ENCODE results near the gene ZYG11B.
"Not testable (repeated sequence)": the region's sequence is repeated elsewhere in the genome, so short reads cannot be mapped to it uniquely, and the experiment has no call there.

The ZYG11B gene

GRCh38 chr1:52756020-52756419 lies 29.8 kb downstream of the ZYG11B start:
- no peak for DNase-seq (ENCODE audit: low read depth in 3 of 3)

- DNase-seq (ENCODE audit: low read depth in 3 of 3): no peak
These were observed 33.7 kb downstream of the ZYG11B start for GRCh38 chr1:52759908-52760307.

DNA sequence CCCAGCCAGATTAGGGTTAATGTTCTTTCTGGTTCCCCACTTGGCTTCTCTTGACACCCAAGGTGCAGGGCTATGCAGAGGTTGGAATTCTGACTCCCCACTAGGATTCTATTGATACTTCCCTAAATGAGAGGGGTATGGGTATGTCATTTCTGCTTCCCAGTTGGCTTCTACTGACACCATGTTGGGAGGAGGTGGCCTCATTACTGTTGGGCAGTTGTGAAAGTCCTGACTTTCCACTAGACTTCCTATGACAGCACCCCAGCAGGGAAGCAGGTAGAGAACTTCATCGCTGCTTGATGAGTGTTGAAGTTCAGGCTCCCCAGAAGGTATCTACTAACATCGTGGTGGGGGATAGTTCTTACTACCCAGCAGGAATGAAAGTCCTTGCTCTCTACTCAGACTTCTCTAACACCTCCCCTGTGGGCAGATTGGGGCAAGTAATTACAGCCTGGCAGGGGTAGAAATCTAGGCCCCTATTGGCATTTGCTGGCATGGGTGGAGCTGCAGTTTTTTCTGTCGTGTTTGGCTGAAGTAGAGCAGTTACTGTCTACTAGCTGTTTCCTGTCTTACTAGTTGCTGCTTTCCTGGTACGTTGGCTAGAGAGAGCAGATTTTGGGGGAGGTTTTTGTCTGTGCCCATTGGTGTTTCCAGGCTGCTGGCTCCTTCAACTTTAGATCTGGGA lies 41.5 kb downstream of the ZYG11B start:
- DNase-seq (ENCODE audit: low read depth in 3 of 3): no peak

GRCh38 chr1:52769346-52770033 lies 43.2 kb downstream of the ZYG11B start:
- DNase-seq (ENCODE audit: low read depth in 3 of 3): no peak

DNA sequence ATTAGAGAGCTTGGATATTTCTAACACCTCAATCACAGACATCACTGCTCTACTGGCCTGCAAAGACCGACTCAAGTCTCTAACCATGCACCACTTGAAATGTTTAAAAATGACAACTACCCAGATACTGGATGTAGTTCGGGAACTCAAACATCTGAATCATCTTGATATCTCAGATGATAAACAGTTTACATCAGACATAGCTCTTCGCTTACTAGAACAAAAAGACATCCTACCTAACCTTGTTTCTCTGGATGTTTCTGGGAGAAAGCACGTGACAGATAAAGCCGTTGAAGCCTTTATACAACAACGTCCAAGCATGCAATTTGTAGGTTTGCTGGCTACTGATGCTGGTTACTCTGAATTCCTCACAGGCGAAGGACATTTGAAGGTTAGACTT lies 45.1 kb downstream of the ZYG11B start:
- DNase-seq (ENCODE audit: low read depth in 3 of 3): no peak

DNA sequence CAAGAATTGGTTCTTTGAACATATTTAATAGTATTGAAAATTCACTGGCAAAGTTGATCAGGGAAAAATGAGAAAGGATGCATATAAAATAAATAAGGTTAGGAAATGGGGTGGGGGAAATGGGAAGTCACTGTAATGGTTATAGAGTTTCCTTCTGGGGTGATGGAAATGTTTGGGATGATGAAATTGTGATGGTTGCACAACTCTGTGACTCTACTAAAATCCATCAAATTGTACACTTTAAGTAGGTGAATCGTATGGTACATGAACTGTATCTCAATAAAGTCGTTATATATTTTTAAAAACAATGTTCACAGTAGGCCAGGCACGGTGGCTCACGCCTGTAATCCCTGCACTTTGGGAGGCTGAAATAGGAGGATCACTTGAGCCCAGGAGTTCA lies 59.9 kb downstream of the ZYG11B start:
- no peak for DNase-seq (ENCODE audit: low read depth in 3 of 3)

DNA sequence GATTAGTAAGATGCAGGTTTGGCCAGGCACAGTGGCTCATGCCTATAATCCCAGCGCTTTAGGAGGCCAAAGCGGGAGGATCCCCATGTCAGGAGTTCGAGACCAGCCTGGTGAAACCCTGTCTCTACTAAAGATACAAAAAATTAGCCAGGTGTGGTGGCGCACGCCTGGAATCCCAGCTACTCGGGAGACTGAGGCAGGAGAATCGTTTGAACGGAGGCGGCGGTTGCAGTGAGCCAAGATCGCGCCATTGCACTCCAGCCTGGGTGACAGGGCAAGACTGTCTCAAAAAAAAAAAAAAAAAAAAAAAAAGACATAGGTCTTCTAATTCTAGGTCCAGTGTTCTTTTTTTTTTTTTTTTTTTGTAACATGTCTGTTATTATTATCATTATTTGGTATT lies 64.2 kb downstream of the ZYG11B start:
- DNase-seq (ENCODE audit: low read depth in 3 of 3): not testable (repeated sequence)

- no peak for DNase-seq (ENCODE audit: low read depth in 3 of 3)
These were observed 65.8 kb downstream of the ZYG11B start for GRCh38 chr1:52792036-52792435.

DNA sequence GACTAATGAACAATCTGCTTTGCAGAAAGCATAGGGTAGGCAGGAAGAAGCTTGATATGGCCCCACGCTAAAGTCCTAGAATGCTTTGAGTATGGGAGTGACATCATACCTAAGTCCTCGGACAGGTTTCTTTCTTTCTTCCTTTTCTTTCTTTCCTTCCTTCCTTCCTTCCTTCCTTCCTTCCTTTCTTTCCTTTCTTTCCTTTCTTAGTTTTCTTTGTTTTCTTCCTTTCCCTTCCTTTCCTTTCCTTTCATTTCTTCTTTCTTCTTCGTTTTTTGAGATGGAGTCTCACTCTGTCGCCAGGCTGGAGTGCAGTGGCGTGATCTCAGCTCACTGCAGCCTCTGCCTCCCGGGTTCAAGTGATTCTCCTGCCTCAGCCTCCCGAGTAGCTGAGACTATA lies 67.5 kb downstream of the ZYG11B start:
- not testable (repeated sequence) for DNase-seq (ENCODE audit: low read depth in 3 of 3)

GRCh38 chr1:52795464-52795863 lies 69.2 kb downstream of the ZYG11B start:
- no peak for DNase-seq (ENCODE audit: low read depth in 3 of 3)

- DNase-seq (ENCODE audit: low read depth in 3 of 3): no peak
These were observed 72.1 kb downstream of the ZYG11B start for GRCh38 chr1:52798331-52798730.

DNA sequence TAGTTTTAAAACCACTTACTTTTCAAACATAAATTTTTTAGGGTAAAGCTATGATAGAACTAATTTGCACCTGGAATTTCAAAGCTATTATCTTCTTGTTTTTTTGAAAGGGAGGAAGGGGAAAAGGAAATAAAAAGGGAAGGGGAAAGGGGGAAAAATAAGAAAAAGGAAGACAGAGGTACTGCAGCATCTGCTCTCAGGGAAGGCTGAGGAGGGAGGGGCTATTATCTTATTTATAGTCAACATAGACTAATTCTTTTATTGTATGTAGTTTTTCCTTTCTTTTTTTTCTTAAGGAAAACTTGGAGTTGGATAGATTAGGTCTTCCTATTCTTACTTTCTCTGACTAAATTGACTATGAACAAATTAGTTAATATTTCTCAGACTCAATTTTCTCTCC lies 74.8 kb downstream of the ZYG11B start:
- DNase-seq (ENCODE audit: low read depth in 3 of 3): no peak

DNA sequence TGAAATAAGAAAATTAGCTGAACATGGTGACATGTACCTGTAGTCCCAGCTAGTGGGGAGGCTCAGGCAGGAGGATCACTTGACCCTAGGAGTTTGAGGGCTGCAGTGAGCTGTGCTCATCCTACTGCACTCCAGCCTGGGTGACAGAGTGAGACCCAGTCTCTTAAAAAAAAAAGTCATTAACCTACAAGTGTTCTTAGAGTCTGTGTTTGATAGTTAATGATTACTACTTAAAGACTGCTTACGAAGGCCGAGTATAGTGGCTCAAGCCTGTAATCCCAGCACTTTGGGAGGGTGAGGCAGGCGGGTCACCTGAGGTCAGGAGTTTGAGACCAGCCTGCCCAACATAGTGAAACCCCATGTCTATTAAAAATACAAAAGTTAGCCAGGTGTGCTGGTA lies 77.8 kb downstream of the ZYG11B start:
- not testable (repeated sequence) for DNase-seq (ENCODE audit: low read depth in 3 of 3)

DNA sequence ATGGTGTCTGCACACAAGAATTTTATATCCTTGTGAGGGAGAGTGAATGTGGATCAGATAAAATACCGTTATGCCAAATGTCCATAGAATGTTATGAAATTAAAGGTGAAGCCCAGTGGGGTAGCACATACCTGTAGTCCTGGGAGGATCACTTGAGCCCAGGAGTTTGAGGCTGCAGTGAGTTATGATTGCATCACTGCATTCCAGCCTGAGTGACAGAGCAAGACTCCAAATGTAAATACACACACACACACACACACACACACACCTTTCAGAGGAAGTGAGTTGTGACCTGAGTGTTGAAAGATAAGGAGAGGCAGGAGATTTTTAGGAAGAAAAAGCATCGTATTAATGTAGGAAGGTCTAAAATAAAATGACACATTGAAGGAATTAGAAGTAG lies 88.2 kb downstream of the ZYG11B start:
- DNase-seq (ENCODE audit: low read depth in 3 of 3): no peak

DNA sequence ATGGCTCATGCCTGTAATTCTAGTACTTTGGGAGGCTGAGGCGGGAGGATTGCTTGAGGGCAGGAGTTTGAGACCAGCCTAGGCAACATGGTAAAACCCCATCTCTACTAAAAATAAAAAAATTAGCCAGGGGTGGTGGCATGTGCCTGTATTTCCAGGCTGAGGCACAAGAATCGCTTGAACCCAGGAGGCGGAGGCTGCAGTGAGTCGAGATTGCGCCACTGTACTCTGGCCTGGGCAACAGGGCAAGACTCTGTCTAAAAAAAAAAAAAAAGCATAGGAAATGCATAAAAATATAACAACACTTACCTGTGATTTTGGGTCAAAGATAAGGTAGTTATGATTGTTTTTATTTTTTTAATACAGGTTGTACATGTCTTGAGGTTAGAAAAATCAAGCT lies 94.6 kb downstream of the ZYG11B start:
- DNase-seq (ENCODE audit: low read depth in 3 of 3): not testable (repeated sequence)

- no peak for DNase-seq (ENCODE audit: low read depth in 3 of 3)
These were observed 99.6 kb downstream of the ZYG11B start for GRCh38 chr1:52825868-52826267.

- DNase-seq (ENCODE audit: low read depth in 3 of 3): no peak
These were observed 108.5 kb downstream of the ZYG11B start for GRCh38 chr1:52834798-52835197.

DNA sequence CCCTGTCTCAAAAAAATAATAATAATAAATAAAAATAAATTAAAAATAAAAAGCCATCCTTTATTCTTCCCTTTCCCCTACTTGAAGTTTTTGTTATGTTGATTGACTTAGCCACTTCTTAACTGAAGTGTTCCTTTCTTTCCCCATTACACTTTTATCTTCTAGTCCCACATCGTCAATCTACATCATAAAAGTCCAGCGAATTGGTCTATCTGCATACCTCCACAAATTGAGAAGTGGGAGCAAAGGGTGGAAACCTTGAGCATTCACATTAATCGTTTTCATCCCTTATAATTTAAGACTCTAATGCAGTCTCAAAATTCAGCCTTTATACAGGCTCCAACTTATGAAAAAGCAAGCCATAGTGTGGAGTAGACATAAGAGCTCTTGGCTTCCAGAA lies 109.8 kb downstream of the ZYG11B start:
- no peak for DNase-seq (ENCODE audit: low read depth in 3 of 3)

DNA sequence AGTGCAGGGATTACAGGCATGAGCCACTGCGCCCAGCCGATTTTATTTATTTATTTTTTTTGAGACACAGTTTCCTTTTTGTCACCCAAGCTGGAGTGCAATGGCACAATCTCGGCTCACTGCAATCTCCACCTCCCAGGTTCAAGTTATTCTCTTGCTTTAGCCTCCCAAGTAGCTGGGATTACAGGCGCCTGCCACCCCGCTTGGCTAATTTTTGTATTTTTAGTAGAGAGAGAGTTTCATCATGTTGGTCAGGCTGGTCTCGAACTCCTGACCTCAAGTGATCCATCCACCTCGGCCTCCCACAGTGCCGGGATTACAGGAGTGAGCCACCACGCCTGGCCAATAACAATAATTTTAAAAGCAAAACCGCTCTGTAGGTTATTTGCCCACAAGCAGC lies 112.9 kb downstream of the ZYG11B start:
- not testable (repeated sequence) for DNase-seq (ENCODE audit: low read depth in 3 of 3)

- peak; percentile 34 to 71 (median 34) for DNase-seq (ENCODE audit: low read depth in 3 of 3)
These were observed 116.5 kb downstream of the ZYG11B start, which contains the start of gene ZYG11A for GRCh38 chr1:52842643-52843310. ZYG11A (plus strand) TSS chr1:52842760; CDS start chr1:52842884, 124 bp downstream.

DNA sequence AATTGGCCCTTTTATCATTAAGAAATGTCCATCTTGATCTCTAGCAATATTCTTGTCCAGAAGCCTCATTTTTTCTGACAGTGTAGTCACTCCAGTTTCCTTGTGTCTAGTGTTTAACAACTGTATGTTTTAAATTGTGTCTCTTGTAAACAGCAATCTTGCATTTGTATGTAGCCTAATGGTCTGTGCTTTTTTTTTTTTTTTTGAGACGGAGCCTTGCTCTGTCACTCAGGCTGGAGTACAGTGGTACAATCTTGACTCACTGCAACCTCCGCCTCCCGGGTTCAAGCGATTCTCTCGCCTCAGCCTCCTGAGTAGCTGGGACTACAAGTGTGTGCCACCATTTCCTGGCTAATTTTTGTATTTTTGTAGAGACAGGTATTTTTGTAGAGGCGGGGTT lies 118.9 kb downstream of the ZYG11B start:
- DNase-seq (ENCODE audit: low read depth in 3 of 3): not testable (repeated sequence)

GRCh38 chr1:52848423-52848822 lies 122.2 kb downstream of the ZYG11B start:
- DNase-seq (ENCODE audit: low read depth in 3 of 3): no peak

DNA sequence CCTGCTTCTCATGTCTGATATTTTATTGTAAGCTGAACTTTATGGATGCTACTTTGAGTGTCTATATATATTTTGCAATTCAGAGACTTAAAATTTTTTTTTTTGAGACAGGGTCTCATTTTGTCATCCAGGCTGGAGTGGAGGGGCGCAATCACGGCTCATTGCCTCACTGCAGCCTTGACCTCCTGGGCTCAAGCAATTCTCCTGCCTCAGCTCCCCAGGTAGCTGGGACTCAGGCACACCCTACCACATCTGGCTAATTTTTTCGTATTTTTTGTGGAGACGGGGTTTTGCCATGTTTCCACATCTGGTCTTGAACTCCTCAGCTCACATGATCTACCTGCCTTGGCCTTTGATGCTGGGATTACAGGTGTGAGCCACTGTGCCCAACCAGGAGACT lies 124.7 kb downstream of the ZYG11B start:
- no peak for DNase-seq (ENCODE audit: low read depth in 3 of 3)
